ENCODE data around the gene TASP1. TPM values are rescaled to one million over a fixed set of nuclear protein-coding genes. Genes with fewer than 3 reads are reported as not detected.

Gene TASP1
- total RNA-seq, 2 experiments from 2014 or later = 8.2 to 8.9 TPM

DNA sequence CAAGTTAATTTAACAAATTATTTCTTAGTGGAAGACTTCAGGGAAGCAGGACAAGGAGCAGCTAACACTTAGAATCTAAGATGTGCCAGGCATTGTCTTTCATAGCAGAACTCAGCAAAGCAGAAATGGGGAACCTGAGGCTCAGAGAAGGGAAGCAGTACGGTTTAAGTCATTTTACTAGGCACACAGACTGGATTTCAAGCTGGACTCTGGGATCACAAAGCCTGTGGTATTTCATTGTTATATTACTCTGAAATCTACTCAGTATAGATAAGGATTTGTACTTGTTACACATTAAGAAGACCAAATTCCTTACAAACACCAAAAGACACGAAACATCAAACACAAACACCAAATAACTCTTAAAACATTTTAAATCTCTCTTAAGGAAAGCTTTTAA, 218.1 kb downstream of the TASP1 start:
- no peak overlapping the region for H3K27ac Mint-ChIP-seq
- ChIA-PET CTCF (no interaction called here), POLR2A (no interaction called here)
- no peak overlapping the region for H3K4me3 Mint-ChIP-seq
- intact Hi-C loops (cut with micrococcal nuclease) = no loop called here
- peaks cover 20% of the 10 kb centered on the region for H3K36me3 Mint-ChIP-seq
- no peak for DNase-seq
- H3K4me1 Mint-ChIP-seq (ENCODE audit: low read depth) = no peaks in the 10 kb centered on the region
- no peaks in the 10 kb centered on the region for H3K27me3 Mint-ChIP-seq
- no peaks in the 10 kb centered on the region for H3K9me3 Mint-ChIP-seq

DNA sequence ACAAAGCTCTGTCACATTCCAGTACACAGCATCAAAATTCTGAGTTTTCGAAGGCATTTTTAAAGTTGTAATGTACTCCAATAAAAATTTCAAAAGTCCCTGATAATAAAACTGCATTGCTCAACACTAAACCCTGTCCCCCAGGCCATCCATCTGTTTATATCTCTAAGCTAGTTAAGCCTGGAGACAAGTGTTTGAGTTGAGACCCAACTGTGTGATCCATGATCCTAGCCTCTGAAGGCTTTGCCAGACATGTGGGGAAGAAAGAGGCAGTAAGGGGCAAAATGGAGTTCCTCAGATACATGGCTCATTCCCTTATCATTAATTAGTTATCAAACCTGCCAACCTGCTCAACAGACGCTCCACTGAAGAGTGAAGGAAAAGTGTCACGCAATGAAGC, 219.3 kb downstream of the TASP1 start:
- DNase-seq = no peak
- CTCF ChIA-PET = no interaction called here
- POLR2A ChIA-PET = no interaction called here
- no peaks in the 10 kb centered on the region for H3K4me1 Mint-ChIP-seq (ENCODE audit: low read depth)
- H3K4me3 Mint-ChIP-seq = no peak overlapping the region
- H3K36me3 Mint-ChIP-seq = peaks cover 28% of the 10 kb centered on the region
- no peak overlapping the region for H3K27ac Mint-ChIP-seq
- no peaks in the 10 kb centered on the region for H3K27me3 Mint-ChIP-seq
- intact Hi-C loops (cut with micrococcal nuclease) = no loop called here
- H3K9me3 Mint-ChIP-seq = no peaks in the 10 kb centered on the region

DNA sequence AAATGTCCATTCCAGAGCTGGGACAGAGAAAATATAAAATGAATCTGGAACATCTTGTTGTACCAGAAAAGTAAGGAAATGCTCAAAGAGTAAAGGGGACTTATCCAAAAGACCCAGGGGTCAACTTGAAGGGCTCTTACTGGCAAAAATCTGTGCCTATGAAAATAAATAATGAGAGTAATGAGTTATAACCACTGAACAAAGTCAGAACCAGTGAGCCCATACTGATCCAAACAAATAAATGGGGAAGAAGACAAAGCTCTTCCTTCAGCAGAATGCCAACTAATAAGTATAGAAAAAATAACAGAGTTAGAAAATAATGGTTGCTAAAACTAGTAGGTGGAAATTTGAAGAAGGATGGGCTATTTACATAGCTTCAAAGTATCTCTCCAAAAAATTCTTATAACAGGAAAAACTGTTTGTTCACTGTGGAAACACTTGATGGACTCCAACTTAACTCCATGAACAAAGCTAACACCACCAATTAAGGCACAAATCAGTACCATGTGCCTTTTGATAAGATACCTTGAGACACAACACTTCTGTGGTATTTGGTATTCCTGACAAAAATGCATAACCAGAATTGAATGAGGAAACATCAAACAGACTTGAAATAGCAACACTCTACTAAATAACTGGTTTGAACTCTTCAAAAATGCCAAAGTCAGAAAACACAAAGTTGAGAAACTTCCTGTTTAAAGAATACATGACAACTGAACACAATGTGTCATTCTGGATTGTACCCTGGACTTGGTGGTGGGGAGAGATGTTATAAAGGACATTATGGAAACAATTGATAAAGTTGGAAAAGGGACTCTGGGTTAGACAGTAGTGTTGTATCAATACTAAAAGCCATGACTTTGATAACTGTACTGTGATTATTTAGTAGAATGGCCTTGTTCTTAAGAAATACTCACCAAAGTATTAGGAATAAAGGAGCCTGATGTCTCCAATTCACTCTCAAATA, 220.2 kb downstream of the TASP1 start:
- no peaks in the 10 kb centered on the region for H3K27me3 Mint-ChIP-seq
- intact Hi-C loops (cut with micrococcal nuclease) = no loop called here
- H3K27ac Mint-ChIP-seq = no peak overlapping the region
- no peak overlapping the region for H3K4me3 Mint-ChIP-seq
- H3K4me1 Mint-ChIP-seq (ENCODE audit: low read depth) = no peaks in the 10 kb centered on the region
- peaks cover 34% of the 10 kb centered on the region for H3K36me3 Mint-ChIP-seq
- POLR2A ChIA-PET = no interaction called here
- H3K9me3 Mint-ChIP-seq = no peaks in the 10 kb centered on the region
- CTCF ChIA-PET = no interaction called here
- DNase-seq = no peak

DNA sequence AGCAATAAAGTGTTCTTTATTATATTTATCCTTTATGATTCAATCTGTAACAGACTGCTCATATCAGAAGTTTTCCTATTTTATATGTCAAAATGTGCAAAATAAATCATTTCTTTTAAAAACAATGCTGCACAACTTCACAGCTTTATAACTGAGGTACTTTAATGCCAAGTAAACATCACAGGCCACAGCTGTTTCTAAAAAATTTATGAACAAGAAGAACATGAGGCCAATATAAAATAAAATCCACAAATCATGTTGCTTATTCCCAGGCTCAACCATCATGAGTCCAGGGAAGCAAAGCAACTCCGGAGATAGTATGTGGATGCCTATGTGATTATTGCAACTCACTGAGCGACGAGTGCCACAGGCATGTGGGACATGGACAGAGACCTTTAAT, 222.2 kb downstream of the TASP1 start:
- ChIA-PET CTCF (interaction anchor here (1.5 kb wide), 1 partner anchor 130 kb away, joined by 4 read pairs; no protein-coding TSS in a partner anchor), POLR2A (no interaction called here)
- peaks cover 38% of the 10 kb centered on the region for H3K36me3 Mint-ChIP-seq
- H3K27me3 Mint-ChIP-seq = no peaks in the 10 kb centered on the region
- no peak overlapping the region for H3K27ac Mint-ChIP-seq
- intact Hi-C loops (cut with micrococcal nuclease) = no loop called here
- DNase-seq = no peak
- H3K4me1 Mint-ChIP-seq (ENCODE audit: low read depth) = no peaks in the 10 kb centered on the region
- no peaks in the 10 kb centered on the region for H3K9me3 Mint-ChIP-seq
- no peak overlapping the region for H3K4me3 Mint-ChIP-seq

DNA sequence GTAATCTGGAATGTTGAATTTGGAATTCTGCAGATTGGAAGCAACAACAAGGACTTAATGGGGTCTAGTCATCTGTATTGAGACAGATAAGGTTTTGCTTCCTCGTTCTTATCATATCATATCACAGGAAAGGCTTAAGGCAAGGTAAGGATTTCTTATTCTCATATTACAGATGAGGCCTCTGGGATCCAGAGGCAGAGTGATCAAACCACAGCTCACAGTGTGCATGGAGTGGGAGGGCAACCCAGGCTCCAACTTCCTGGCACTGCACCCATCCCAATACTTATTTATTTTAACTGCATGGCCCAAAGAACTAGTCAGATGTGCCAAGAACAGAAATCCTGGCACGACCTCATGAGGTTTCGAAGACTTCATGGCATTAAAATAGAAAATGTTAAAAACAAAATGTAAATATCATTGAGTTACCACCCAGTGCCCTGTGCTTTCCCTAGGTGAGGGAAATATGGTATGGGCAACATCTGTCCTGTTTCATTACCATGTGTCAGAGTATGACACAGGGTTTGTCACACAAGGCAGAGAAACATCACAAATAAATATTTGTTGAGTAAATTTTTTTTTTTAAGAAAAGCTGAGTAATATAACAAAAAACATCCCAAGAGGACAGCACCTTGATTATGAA, 225.8 kb downstream of the TASP1 start:
- Mint-ChIP-seq H3K9me3 (no peaks in the 10 kb centered on the region), H3K27ac (no peak overlapping the region), H3K4me3 (no peak overlapping the region), H3K4me1 (ENCODE audit: low read depth) (no peaks in the 10 kb centered on the region), H3K27me3 (no peaks in the 10 kb centered on the region), H3K36me3 (peaks cover 31% of the 10 kb centered on the region)
- intact Hi-C loops (cut with micrococcal nuclease) = no loop called here
- no peak for DNase-seq
- POLR2A ChIA-PET = no interaction called here
- CTCF ChIA-PET = no interaction called here

DNA sequence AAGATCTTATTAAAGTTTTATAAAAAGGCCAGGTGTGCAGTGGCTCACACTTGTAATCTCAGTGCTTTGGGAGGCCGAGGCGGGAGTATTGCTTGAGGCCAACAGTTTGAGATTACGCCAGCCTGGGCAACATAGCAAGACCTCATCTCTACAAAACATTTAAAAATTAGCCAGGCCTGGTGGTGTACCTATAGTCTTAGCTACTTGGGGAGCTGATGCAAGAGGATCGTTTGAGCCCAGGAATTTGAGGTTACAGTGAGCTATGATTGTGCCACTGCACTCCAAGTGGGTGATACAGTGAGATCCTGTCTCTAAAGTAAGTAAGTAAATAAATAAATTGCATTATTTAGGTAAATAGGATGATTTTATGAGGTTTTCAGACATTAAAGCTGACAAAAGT, 234.4 kb downstream of the TASP1 start:
- Mint-ChIP-seq H3K27me3 (no peaks in the 10 kb centered on the region), H3K4me3 (no peak overlapping the region), H3K4me1 (ENCODE audit: low read depth) (no peaks in the 10 kb centered on the region), H3K9me3 (no peaks in the 10 kb centered on the region), H3K27ac (no peak overlapping the region), H3K36me3 (peaks cover 1% of the 10 kb centered on the region)
- CTCF ChIA-PET = no interaction called here
- POLR2A ChIA-PET = no interaction called here
- intact Hi-C loops (cut with micrococcal nuclease) = no loop called here
- no peak for DNase-seq

DNA sequence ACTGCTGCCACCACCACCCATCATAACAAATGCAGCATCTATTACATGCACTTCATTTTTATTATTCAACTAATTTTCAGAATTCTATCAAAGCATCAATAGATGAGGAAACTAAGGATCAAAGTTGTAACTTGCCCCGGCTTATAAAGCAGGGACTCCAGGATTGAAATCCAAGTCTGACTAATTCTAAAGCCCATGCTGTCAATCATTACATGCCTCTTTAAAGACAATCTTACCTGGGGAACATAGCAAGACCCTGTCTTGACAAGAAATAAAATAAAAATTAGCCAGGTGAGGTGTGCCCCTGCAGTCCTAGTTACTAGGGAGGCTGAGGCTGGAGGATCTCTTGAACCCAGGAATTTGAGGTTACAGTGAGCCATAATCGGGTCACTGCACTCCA, 235.3 kb downstream of the TASP1 start:
- ChIA-PET CTCF (no interaction called here), POLR2A (no interaction called here)
- intact Hi-C loops (cut with micrococcal nuclease) = no loop called here
- no peaks in the 10 kb centered on the region for H3K4me1 Mint-ChIP-seq (ENCODE audit: low read depth)
- no peaks in the 10 kb centered on the region for H3K27me3 Mint-ChIP-seq
- no peak overlapping the region for H3K4me3 Mint-ChIP-seq
- DNase-seq = no peak
- peaks cover 1% of the 10 kb centered on the region for H3K36me3 Mint-ChIP-seq
- H3K27ac Mint-ChIP-seq = no peak overlapping the region
- no peaks in the 10 kb centered on the region for H3K9me3 Mint-ChIP-seq

DNA sequence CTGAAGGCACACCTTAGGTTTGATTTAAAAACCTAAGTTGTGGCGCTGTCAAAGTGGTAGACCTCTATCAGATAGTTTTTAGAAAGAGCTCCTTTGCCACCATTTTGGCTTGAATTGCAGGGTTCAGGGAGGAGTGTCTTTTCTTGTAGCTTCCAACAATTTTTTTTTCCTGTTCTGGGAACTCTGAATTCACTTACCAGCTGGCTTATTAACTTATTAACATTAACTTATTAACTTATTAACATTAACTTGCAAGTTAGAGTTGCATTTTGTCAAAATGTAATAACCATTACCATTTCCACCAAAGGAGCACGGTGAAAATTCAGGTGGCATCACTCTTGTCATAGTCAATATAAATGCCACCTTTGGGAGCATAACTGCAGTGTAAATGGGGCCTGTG, 235.7 kb downstream of the TASP1 start:
- Mint-ChIP-seq H3K9me3 (no peaks in the 10 kb centered on the region), H3K4me3 (no peak overlapping the region), H3K4me1 (ENCODE audit: low read depth) (no peaks in the 10 kb centered on the region), H3K27me3 (no peaks in the 10 kb centered on the region), H3K27ac (no peak overlapping the region), H3K36me3 (peaks cover 1% of the 10 kb centered on the region)
- ChIA-PET POLR2A (no interaction called here), CTCF (no interaction called here)
- no peak for DNase-seq
- intact Hi-C loops (cut with micrococcal nuclease) = no loop called here

DNA sequence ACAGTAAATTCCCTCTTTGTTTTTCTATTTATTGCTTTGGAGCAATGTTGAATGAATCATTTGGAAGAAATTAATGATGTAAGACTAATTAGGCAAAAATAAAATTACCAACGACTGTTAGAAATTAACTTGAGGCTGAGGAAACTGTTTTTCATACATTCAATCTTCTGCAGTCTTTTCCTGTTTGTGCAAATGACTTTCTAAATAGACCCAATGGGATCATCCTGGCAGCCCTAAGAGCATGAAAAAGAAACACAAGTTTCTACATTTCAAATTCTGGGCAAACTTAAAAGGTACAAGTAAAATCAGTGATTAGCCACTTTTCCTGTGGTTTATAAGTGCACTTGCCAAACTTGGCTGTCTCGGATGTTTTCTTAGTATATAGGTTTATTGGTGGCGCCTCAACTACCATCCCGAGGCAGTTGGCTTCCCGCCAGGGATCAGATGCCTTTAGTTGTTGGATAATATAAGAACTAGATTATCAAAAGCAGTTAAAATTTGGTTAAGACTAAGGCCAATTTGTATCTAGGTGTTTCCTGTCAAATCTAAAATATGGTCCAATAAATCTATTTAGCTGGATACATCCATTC, 236.5 kb downstream of the TASP1 start:
- no peak overlapping the region for H3K27ac Mint-ChIP-seq
- no peak overlapping the region for H3K4me3 Mint-ChIP-seq
- CTCF ChIA-PET = no interaction called here

DNA sequence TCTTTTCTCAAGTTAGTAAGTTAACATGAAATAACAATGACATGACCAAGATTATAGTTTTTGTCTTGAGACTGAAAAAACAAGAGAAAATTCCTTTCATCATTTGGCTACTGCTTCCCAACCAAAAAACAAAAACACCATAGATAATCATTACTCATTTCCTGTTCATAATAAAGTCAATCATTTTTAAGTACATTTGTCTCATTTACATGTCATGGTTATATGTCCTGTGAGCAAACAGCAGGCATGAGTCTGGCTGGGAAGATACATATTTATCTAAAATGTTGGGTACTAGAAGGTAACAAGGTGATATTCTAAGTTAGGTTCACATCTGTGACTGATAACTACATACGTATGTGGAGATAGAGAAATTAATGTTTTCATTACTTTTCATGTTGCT, 237.1 kb downstream of the TASP1 start:
- Mint-ChIP-seq H3K4me1 (ENCODE audit: low read depth) (no peaks in the 10 kb centered on the region), H3K9me3 (no peaks in the 10 kb centered on the region), H3K27me3 (no peaks in the 10 kb centered on the region), H3K36me3 (peaks cover 2% of the 10 kb centered on the region), H3K27ac (no peak overlapping the region), H3K4me3 (no peak overlapping the region)
- CTCF ChIA-PET = no interaction called here
- intact Hi-C loops (cut with micrococcal nuclease) = no loop called here
- DNase-seq = no peak
- POLR2A ChIA-PET = no interaction called here

More for the DNA sequence above, 236.5 kb downstream of the TASP1 start:
- no peaks in the 10 kb centered on the region for H3K27me3 Mint-ChIP-seq
- intact Hi-C loops (cut with micrococcal nuclease) = no loop called here
- peaks cover 1% of the 10 kb centered on the region for H3K36me3 Mint-ChIP-seq
- H3K9me3 Mint-ChIP-seq = no peaks in the 10 kb centered on the region
- POLR2A ChIA-PET = no interaction called here
- H3K4me1 Mint-ChIP-seq (ENCODE audit: low read depth) = no peaks in the 10 kb centered on the region
- DNase-seq = no peak

DNA sequence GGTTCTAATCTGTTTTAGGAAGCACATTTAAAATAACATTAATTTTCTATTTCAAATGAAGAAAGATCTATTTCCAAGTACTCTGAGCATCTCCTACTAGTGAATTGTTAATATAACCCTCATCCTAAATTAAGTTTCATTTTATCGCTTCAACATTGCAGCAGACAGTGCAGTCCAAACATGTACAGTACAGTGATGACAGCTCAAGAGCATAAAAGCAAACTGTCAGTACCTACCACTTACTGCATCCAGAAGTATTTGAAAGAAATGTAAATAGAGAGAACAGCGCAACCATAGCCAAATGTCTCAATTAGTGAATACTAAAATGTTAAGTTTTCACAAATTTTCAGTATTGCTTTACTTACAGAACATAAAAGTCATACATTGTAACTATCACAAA, 238.3 kb downstream of the TASP1 start:
- H3K27me3 Mint-ChIP-seq = no peaks in the 10 kb centered on the region
- ChIA-PET POLR2A (no interaction called here), CTCF (no interaction called here)
- intact Hi-C loops (cut with micrococcal nuclease) = no loop called here
- no peaks in the 10 kb centered on the region for H3K9me3 Mint-ChIP-seq
- no peak overlapping the region for H3K4me3 Mint-ChIP-seq
- no peaks in the 10 kb centered on the region for H3K4me1 Mint-ChIP-seq (ENCODE audit: low read depth)
- no peak overlapping the region for H3K27ac Mint-ChIP-seq
- peaks cover 3% of the 10 kb centered on the region for H3K36me3 Mint-ChIP-seq
- DNase-seq = no peak

DNA sequence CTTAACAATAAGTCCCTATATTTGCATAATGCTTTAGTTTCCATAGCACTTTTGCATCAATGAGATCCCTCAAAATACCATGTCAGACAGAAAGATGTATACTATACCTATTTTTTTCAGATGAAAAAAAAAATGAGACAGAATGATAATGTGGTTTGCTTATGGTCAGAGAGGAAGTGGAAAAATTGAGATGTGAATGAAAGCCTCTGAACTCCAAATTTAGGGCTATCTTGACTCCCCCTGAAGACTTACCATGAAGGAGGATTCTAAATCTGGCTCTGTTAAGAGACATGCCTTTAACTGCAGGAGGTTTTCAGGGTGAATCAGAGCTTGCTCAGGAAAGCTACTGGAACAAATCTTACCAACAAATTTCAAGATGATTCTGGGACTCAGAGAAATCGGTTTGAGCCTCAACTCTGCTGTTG, 241.4 kb downstream of the TASP1 start:
- ChIA-PET CTCF (no interaction called here), POLR2A (no interaction called here)
- H3K4me1 Mint-ChIP-seq (ENCODE audit: low read depth) = no peaks in the 10 kb centered on the region
- H3K36me3 Mint-ChIP-seq = peaks cover 20% of the 10 kb centered on the region
- peaks cover 2% of the 10 kb centered on the region for H3K9me3 Mint-ChIP-seq
- no peak overlapping the region for H3K27ac Mint-ChIP-seq
- H3K27me3 Mint-ChIP-seq = no peaks in the 10 kb centered on the region
- DNase-seq = no peak
- intact Hi-C loops (cut with micrococcal nuclease) = no loop called here
- H3K4me3 Mint-ChIP-seq = no peak overlapping the region

DNA sequence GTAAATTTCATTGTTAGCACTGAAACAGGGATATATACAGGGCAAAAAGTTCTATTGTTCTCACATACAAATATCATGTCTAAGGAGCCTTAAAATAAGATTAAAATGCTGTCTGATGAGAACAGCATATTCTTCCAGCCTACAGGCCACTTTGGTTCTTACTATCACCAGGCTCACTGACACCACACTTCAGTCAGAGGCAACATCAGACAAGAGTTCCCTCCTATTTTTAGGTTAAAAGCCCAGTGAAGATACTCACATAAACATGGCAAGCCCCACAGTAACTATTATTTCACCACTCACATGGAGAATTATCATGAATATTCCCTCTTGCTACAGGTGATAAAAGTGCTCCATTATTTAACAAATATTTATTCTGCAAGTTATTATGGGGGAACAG, 241.9 kb downstream of the TASP1 start:
- peaks cover 2% of the 10 kb centered on the region for H3K9me3 Mint-ChIP-seq
- intact Hi-C loops (cut with micrococcal nuclease) = no loop called here
- ChIA-PET CTCF (no interaction called here), POLR2A (no interaction called here)
- no peak for DNase-seq
- H3K36me3 Mint-ChIP-seq = peaks cover 25% of the 10 kb centered on the region
- H3K27me3 Mint-ChIP-seq = no peaks in the 10 kb centered on the region
- no peak overlapping the region for H3K4me3 Mint-ChIP-seq
- H3K4me1 Mint-ChIP-seq (ENCODE audit: low read depth) = no peaks in the 10 kb centered on the region
- no peak overlapping the region for H3K27ac Mint-ChIP-seq
